Activated B cell treated with CpG ODN at 0.5 μM for 24 hours (primary cell): Measurements from ENCODE around the gene DOCK3. TPM values are rescaled to one million over a fixed set of nuclear protein-coding genes. Genes with fewer than 3 reads are reported as not detected.

Source experiments
- ATAC-seq: fragments of 200-7000 bp; cut with Tn5 transposase; one replicate; pipeline ENCODE4 v1.10.0; 2021; ENCODE audit warnings: low read depth, mild to moderate bottlenecking, moderate library complexity
- CTCF ChIA-PET: fragments of 350-600 bp; sonication (Branson Sonifier 250); formaldehyde crosslinking; loops from one replicate; lab custom pipeline; 2021; ENCODE audit warnings: antibody characterized with exemption; lab: Charles Lee
- POLR2A ChIA-PET: fragments of 350-600 bp; sonication (Branson Sonifier 250); formaldehyde crosslinking; loops from one replicate; lab custom pipeline; 2021; ENCODE audit warnings: antibody characterized with exemption; lab: Charles Lee
- DNase-seq: peaks from one replicate; pipeline ENCODE4 v3.0.0; 2022
- H3K27ac Mint-ChIP-seq: one replicate; pipeline ENCODE4 v1.8.0; 2020; ENCODE audit warnings: mixed read lengths
- H3K27me3 Mint-ChIP-seq: one replicate; pipeline ENCODE4 v1.8.0; 2021; ENCODE audit warnings: mixed read lengths
- H3K36me3 Mint-ChIP-seq: one replicate; pipeline ENCODE4 v1.8.0; 2021; ENCODE audit warnings: low read depth, mixed read lengths
- H3K4me1 Mint-ChIP-seq: one replicate; pipeline ENCODE4 v1.8.0; 2021; ENCODE audit warnings: mixed read lengths
- H3K4me3 Mint-ChIP-seq: one replicate; pipeline ENCODE4 v1.8.0; 2020; ENCODE audit warnings: mild to moderate bottlenecking, mixed read lengths
- H3K9me3 Mint-ChIP-seq: one replicate; pipeline ENCODE4 v1.8.0; 2020; ENCODE audit warnings: mixed read lengths
- intact Hi-C: fragments of 100-400 bp; cut with micrococcal nuclease; formaldehyde crosslinking; loops from one replicate; pipeline ENCODE4 v1.15.1; 2024
- total RNA-seq: library from RNA; stranded (reverse); gene quantifications from 2 replicates; pipeline ENCODE4 v1.2.3, GENCODE V29; 2022
- TF ChIP-seq, protein P1 (sequence below): fragments of 200-600 bp; IDR thresholded peaks from one replicate; pipeline ENCODE4 v1.8.0; 2022; ENCODE audit warnings: antibody characterized with exemption, mild to moderate bottlenecking

The DOCK3 gene, protein sequence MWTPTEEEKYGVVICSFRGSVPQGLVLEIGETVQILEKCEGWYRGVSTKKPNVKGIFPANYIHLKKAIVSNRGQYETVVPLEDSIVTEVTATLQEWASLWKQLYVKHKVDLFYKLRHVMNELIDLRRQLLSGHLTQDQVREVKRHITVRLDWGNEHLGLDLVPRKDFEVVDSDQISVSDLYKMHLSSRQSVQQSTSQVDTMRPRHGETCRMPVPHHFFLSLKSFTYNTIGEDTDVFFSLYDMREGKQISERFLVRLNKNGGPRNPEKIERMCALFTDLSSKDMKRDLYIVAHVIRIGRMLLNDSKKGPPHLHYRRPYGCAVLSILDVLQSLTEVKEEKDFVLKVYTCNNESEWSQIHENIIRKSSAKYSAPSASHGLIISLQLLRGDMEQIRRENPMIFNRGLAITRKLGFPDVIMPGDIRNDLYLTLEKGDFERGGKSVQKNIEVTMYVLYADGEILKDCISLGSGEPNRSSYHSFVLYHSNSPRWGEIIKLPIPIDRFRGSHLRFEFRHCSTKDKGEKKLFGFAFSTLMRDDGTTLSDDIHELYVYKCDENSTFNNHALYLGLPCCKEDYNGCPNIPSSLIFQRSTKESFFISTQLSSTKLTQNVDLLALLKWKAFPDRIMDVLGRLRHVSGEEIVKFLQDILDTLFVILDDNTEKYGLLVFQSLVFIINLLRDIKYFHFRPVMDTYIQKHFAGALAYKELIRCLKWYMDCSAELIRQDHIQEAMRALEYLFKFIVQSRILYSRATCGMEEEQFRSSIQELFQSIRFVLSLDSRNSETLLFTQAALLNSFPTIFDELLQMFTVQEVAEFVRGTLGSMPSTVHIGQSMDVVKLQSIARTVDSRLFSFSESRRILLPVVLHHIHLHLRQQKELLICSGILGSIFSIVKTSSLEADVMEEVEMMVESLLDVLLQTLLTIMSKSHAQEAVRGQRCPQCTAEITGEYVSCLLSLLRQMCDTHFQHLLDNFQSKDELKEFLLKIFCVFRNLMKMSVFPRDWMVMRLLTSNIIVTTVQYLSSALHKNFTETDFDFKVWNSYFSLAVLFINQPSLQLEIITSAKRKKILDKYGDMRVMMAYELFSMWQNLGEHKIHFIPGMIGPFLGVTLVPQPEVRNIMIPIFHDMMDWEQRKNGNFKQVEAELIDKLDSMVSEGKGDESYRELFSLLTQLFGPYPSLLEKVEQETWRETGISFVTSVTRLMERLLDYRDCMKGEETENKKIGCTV (N-terminal part only)
- 0.04 and 0.07 TPM in 2 replicates for total RNA-seq

DNA sequence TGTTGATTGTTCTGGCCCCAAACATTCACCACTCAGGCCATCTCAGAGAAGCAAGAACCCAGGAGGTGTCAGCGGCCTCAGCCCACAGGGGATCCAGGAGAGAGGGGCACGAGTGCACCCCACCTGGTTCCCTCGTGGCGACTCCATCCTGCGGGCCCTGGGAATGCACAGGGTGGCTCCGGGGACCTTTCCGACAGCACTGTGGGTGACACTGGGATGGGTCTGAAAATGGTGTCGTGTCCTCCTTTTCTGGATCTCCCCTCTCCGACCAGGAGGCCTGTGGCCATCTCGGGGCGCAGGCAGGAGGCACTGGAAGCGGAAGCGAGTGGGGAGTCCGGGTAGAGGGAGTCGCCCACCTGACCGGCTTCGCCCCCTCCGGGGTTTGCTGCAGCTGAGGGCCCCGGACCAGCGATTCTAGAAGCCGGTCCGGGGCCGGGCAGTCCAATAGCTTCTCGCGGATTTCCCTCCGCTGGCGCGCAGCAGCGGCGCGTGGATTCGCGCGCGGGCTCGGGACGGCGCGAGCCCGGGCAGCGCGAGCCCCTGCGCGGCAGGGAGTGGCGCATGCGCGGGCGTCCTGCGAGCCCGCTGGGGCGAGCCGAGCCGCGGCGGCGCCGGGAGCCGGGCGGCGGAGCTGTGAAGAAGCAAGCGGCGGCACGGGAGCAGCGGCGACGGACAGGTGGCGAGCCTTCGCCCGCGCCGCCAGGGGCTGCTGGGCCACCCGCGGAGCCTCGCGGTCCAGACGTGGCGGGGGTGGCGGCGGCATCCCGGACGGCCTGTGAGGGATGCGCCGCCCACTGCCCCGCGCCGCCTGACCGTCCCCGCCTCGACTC, at the start of gene DOCK3:
TSS of gene DOCK3 (plus strand) at position 579 of the 830 bp plus-strand sequence. CDS start 337 bp downstream, outside the sequence.
- H3K4me1 Mint-ChIP-seq, result peaks cover 6% of the 10 kb centered on the region
- no peaks in the 10 kb centered on the region for H3K9me3 Mint-ChIP-seq
- no peaks in the 10 kb centered on the region for H3K36me3 Mint-ChIP-seq
- intact Hi-C loops, result no loop called here
- ChIA-PET POLR2A (interaction anchor here (1.2 kb wide), 1 partner anchor 710 kb away, joined by 4 read pairs; the partner anchor contains the start of gene MANF), CTCF (interaction anchor here (1.7 kb wide), 1 partner anchor 697 kb away, joined by 4 read pairs; no protein-coding TSS in a partner anchor)
- peak within 1 kb of the TSS; percentile 67 for H3K4me3 Mint-ChIP-seq
- peaks cover 39% of the 10 kb centered on the region for H3K27me3 Mint-ChIP-seq
- TF ChIP-seq, protein P1, sequence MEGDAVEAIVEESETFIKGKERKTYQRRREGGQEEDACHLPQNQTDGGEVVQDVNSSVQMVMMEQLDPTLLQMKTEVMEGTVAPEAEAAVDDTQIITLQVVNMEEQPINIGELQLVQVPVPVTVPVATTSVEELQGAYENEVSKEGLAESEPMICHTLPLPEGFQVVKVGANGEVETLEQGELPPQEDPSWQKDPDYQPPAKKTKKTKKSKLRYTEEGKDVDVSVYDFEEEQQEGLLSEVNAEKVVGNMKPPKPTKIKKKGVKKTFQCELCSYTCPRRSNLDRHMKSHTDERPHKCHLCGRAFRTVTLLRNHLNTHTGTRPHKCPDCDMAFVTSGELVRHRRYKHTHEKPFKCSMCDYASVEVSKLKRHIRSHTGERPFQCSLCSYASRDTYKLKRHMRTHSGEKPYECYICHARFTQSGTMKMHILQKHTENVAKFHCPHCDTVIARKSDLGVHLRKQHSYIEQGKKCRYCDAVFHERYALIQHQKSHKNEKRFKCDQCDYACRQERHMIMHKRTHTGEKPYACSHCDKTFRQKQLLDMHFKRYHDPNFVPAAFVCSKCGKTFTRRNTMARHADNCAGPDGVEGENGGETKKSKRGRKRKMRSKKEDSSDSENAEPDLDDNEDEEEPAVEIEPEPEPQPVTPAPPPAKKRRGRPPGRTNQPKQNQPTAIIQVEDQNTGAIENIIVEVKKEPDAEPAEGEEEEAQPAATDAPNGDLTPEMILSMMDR, result no peak
- ATAC-seq, result peak; percentile 90
- DNase-seq, result peak; percentile 55
- no peak within 1 kb of the TSS for H3K27ac Mint-ChIP-seq

DNA sequence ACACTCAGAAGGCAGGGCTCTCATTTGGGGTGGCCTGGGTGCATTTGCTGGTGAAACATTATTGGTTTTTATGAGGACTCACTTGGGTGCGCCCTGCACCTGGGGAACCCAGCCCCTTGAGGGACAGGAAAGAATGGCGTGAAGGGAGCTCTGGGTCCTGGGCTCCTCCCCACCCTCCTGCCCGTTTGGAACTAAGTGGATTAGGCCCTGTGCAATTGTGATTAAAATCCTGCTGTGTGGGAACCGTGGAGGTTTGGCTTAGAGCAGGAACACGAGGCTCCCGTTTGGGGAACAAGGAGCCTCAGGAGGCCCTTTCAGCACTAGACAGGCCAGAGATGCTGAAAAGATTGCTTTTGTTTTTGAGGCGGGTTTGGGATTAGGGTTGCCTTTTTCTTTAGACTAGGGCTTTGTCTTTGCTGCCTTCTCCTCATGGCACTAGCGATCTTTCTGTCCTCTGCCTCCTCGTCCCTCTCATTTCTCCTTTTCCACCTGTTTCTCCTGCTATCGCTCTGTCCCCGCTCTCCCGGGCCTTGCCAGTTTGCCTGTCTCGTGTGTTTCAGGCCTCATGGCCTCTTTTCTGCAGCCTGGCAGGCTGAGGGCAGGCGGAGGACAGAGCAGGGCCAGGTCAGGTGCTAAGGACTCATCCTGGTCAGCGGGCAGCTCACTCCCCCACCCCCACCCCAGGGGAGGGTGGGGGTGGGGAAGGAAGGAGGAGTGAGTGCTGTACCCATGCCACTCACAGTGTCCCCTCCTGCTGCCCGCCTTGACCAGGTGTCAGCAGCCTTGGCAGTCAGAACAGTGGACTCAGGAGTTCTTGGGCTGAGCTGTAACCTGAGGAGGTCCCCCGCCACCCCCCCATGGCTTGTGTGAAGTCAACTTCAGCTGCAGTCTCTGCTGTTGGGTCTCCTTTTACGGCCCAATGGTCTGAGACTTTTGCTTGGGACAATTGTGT, 49.2 kb upstream of the DOCK3 start:
- no peak for DNase-seq
- peaks cover 37% of the 10 kb centered on the region for H3K4me1 Mint-ChIP-seq
- POLR2A ChIA-PET, result no interaction called here
- H3K36me3 Mint-ChIP-seq, result peaks cover 5% of the 10 kb centered on the region
- H3K4me3 Mint-ChIP-seq, result no peak overlapping the region
- no peaks in the 10 kb centered on the region for H3K27me3 Mint-ChIP-seq
- TF ChIP-seq, protein P1, result no peak
- H3K9me3 Mint-ChIP-seq, result no peaks in the 10 kb centered on the region
- ATAC-seq, result no peak
- CTCF ChIA-PET, result interaction anchor here (1.1 kb wide), 1 partner anchor 10 kb away, joined by 5 read pairs; no protein-coding TSS in a partner anchor
- intact Hi-C loops, result no loop called here
- H3K27ac Mint-ChIP-seq, result no peak overlapping the region

DNA sequence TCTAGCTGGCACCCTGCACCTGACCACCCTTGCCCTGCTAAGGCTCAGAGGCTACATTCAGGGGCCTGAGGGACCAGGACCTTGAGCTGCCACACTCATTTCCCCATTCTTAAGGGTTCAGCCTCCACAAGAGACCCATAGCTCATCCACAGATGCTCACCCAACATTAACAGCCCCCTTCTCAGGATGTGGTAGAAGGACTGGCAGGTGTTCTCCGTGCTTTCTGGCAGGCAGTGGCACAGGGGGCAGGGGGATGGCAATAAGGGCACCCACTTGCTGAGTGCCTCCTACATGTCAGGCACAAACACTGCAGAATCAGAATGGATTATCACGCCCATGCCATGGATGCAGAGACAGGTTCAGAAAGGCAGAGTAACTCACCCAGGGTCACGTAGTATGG, 48.3 kb upstream of the DOCK3 start:
- no peak overlapping the region for H3K4me3 Mint-ChIP-seq

More for the DNA sequence above, 48.3 kb upstream of the DOCK3 start:
- H3K27ac Mint-ChIP-seq, result no peak overlapping the region
- no peak for ATAC-seq
- intact Hi-C loops, result no loop called here
- no peaks in the 10 kb centered on the region for H3K36me3 Mint-ChIP-seq
- no peak for DNase-seq
- peaks cover 38% of the 10 kb centered on the region for H3K4me1 Mint-ChIP-seq
- H3K27me3 Mint-ChIP-seq, result no peaks in the 10 kb centered on the region
- no peaks in the 10 kb centered on the region for H3K9me3 Mint-ChIP-seq
- CTCF ChIA-PET, result interaction anchor here (1.1 kb wide), 1 partner anchor 11 kb away, joined by 5 read pairs; no protein-coding TSS in a partner anchor
- TF ChIP-seq, protein P1, result no peak
- POLR2A ChIA-PET, result interaction anchor here (0.6 kb wide), 1 partner anchor 57 kb away, joined by 3 read pairs; the partner anchor contains the start of gene HEMK1
